A673 (cell line): ENCODE data around the gene A4GALT.

Source experiments
- EZH2 ChIP-seq: fragments of 200-600 bp; sonication (generic); IDR thresholded peaks from 2 replicates; pipeline ENCODE4 v1.6.1; 2017; ENCODE audit warnings: borderline replicate concordance, low read depth, mild to moderate bottlenecking, mixed read lengths, antibody characterized with exemption, low read length; ENCODE audit not compliant: poor library complexity, severe bottlenecking
- TF ChIP-seq, protein P1 (sequence below): fragments of 300-800, 200-600 bp; sonication (generic); conservative IDR thresholded peaks from 2 replicates; pipeline ENCODE4 v1.5.1; 2017; ENCODE audit warnings: low read depth, mild to moderate bottlenecking, antibody characterized with exemption, low read length, moderate library complexity, mixed read lengths

DNA sequence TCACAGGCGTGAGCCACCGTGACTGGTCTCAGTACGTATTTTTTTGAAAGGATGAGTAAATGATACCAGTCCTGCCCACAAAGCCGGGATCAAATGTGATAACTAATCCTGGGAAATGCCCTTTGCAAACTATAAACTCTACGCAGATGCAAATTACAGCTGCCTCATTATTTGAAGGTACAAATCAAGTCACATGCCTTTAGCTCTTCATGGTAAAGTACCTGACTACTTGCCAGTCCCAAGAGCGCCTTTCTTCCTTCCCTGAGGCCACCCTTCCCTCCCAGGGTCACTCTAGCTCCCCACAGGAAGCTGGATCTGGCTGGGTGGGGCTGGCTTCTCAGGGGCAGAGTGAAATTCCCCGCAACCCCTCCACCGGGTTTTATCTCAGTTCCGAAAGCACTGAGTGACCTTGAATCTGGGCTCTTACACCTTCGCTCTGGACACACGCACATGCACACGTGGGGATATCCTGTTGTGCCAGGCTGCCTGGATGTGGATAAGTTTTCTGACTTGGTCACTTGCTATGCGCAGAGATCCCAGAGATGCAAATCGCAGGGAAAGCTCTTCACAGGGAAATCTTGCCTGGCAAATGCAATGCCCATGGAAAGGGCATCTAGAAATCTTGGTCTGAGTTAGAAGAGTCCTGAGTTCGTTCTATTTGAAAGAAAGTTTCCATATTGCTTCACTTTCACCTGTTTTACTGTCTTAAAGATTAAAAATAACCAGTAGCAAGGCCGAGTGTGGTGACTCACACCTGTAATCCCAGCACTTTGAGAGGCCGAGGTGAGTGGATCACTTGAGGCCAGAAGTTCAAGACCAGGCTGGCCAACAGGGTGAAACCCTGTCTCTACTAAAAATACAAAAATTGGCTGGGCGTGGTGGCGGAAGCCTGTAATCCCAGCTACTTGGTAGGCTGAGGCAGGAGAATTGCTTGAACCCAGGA, 8.5 kb downstream of the A4GALT start:
- TF ChIP-seq, protein P1, sequence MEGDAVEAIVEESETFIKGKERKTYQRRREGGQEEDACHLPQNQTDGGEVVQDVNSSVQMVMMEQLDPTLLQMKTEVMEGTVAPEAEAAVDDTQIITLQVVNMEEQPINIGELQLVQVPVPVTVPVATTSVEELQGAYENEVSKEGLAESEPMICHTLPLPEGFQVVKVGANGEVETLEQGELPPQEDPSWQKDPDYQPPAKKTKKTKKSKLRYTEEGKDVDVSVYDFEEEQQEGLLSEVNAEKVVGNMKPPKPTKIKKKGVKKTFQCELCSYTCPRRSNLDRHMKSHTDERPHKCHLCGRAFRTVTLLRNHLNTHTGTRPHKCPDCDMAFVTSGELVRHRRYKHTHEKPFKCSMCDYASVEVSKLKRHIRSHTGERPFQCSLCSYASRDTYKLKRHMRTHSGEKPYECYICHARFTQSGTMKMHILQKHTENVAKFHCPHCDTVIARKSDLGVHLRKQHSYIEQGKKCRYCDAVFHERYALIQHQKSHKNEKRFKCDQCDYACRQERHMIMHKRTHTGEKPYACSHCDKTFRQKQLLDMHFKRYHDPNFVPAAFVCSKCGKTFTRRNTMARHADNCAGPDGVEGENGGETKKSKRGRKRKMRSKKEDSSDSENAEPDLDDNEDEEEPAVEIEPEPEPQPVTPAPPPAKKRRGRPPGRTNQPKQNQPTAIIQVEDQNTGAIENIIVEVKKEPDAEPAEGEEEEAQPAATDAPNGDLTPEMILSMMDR = no peak
- TF ChIP-seq EZH2 = no peak
